OCI-LY7 (cell line): Measurements from ENCODE around the gene IFNGR1. TPM values are rescaled to one million over a fixed set of nuclear protein-coding genes. Genes with fewer than 3 reads are reported as not detected.

ENCODE experiments used
- BruUV-seq: library from RNA; stranded (reverse); fragments of 400-500 nt; replicated peaks from 2 replicates; lab custom pipeline; 2021; lab: Mats Ljungman, UMichigan
- CTCF ChIA-PET: fragments of 300-600 bp; sonication (Branson Sonifier 250); formaldehyde crosslinking; loops from one replicate; lab custom pipeline; 2022; ENCODE audit warnings: antibody characterized with exemption; ENCODE audit not compliant: unreplicated experiment; lab: Charles Lee
- POLR2A ChIA-PET: fragments of 300-600 bp; sonication (Branson Sonifier 250); formaldehyde crosslinking; loops from one replicate; lab custom pipeline; 2022; ENCODE audit warnings: antibody characterized with exemption; lab: Charles Lee
- DNase-seq: peaks from one replicate; pipeline ENCODE4 v3.0.0-alpha.2; 2015; ENCODE audit warnings: low spot score
- H2AFZ ChIP-seq: fragments of 200-600 bp; sonication (generic), shearing (Covaris generic); 2 replicates; pipeline ENCODE4 v1.6.1; 2014; ENCODE audit warnings: mild to moderate bottlenecking, antibody characterized with exemption, low read length, moderate library complexity
- H3K27ac ChIP-seq: fragments of 200-600 bp; sonication (generic); 2 replicates; pipeline ENCODE4 v1.5.1; 2014; ENCODE audit warnings: mixed run types, low read depth, mild to moderate bottlenecking, moderate library complexity, low read length, inconsistent platforms; ENCODE audit not compliant: poor library complexity, severe bottlenecking
- H3K36me3 ChIP-seq: fragments of 200-600 bp; sonication (generic); 2 replicates; pipeline ENCODE4 v1.6.1; 2014; ENCODE audit warnings: mild to moderate bottlenecking, antibody characterized with exemption, low read length, moderate library complexity, mixed read lengths; ENCODE audit not compliant: insufficient read depth
- H3K4me1 ChIP-seq: fragments of 200-600 bp; sonication (generic); 2 replicates; pipeline ENCODE4 v1.5.1; 2014; ENCODE audit warnings: mild to moderate bottlenecking, low read length; ENCODE audit not compliant: insufficient read depth, poor library complexity, severe bottlenecking
- H3K4me2 ChIP-seq: fragments of 200-600 bp; sonication (generic); 2 replicates; pipeline ENCODE4 v1.6.1; 2014; ENCODE audit warnings: mild to moderate bottlenecking, low read length
- H3K4me3 ChIP-seq: fragments of 200-600 bp; sonication (generic); 2 replicates; pipeline ENCODE4 v1.5.1; 2014; ENCODE audit warnings: mild to moderate bottlenecking, low read depth, low read length; ENCODE audit not compliant: poor library complexity, severe bottlenecking
- H3K79me2 ChIP-seq: fragments of 200-600 bp; sonication (generic); 2 replicates; pipeline ENCODE4 v1.6.1; 2016; ENCODE audit warnings: low read depth, mild to moderate bottlenecking, low read length, moderate library complexity, mixed read lengths; ENCODE audit not compliant: insufficient read depth
- H3K9me2 ChIP-seq: fragments of 200-600 bp; sonication (generic); 2 replicates; pipeline ENCODE4 v1.6.1; 2016; ENCODE audit warnings: mild to moderate bottlenecking, low read length, mixed read lengths; ENCODE audit not compliant: insufficient read depth
- H3K9me3 ChIP-seq: fragments of 200-600 bp; sonication (generic); 2 replicates; pipeline ENCODE4 v1.6.1; 2014; ENCODE audit warnings: mild to moderate bottlenecking, mixed run types, low read length, mixed read lengths
- H4K20me1 ChIP-seq: fragments of 200-600 bp; sonication (generic); 2 replicates; pipeline ENCODE4 v1.6.1; 2014; ENCODE audit warnings: mild to moderate bottlenecking, antibody characterized with exemption, low read length, moderate library complexity, mixed read lengths; ENCODE audit not compliant: insufficient read depth
- CTCF ChIP-seq: fragments of 200-600 bp; sonication (generic); conservative IDR thresholded peaks from 2 replicates; pipeline ENCODE4 v1.5.1; 2014; ENCODE audit warnings: mild to moderate bottlenecking, antibody characterized with exemption, low read length, moderate library complexity, mixed read lengths
- EZH2phosphoT487 ChIP-seq: fragments of 200-600 bp; sonication (generic); IDR thresholded peaks from 2 replicates; pipeline ENCODE4 v1.6.1; 2018; ENCODE audit warnings: low read depth, borderline replicate concordance, mild to moderate bottlenecking, mixed run types, antibody characterized with exemption, low read length, moderate library complexity, mixed read lengths
- intact Hi-C: fragments of 100-400 bp; cut with micrococcal nuclease; formaldehyde crosslinking; loops from one replicate; pipeline ENCODE4 v1.10.0; 2022; ENCODE audit not compliant: unreplicated experiment
- total RNA-seq, 2 experiments: library from RNA; depleted of rRNA in 1 of 2; stranded (reverse); fragments of >200 nt in 1 of 2; shearing (Covaris generic) in 1 of 2; gene quantifications; 2 replicates each; pipeline ENCODE4 v1.2.3, GENCODE V29; 2014 to 2022

Gene IFNGR1
- total RNA-seq, 2 experiments from 2014 or later: 23.2 to 23.6 TPM

DNA sequence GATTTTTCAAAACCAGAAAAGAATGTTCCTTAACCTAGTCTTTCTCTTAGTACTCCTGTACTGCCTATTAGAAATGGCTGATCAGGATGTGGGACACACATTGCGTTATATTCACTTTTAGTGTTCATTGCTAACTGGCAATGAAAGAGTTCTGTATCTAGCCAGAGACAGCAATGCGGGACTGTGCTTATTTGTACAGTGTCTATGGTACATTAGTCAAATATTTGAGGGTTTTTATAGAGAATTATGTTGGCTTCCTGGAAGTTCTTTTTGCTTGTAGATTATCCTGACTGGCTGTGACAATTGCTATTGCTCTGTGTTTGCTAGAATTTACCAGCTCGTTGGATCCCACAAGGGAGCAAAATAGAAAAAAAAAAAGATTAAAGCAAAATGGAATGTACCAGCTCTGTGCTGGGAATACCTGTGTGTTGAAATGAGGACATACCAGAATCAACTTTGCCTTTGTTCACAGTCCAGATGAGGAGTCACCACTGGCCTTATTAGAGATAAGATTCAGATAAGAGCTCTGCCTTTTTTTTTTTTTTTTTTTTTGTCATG, 22.4 kb upstream of the IFNGR1 start:
- Histone ChIP-seq H3K4me2 (no peak overlapping the region), H2AFZ (no peak overlapping the region)
- CTCF ChIA-PET: no interaction called here

DNA sequence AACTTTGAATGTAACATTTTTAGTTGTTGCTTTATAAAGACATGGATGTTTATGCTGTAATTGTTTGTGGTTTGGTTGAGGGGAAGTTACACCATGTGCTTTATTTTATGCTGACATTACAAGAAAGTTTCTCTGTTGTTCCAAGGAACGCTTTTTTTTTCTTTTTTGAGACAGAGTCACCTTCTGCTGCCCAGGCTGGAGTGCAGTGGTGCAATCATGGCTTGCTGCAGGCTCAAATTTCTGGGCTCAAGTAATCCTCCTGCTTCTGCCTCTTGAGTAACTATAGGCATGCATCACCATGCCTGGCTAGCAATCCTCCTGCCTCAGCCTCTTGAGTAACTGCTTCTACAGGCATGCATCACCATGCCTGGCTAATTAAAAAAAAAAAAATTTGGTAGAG, 21.0 kb upstream of the IFNGR1 start:
- Histone ChIP-seq H3K9me2 (no peaks in the 10 kb centered on the region), H3K9me3 (peaks cover 12% of the 10 kb centered on the region; the same call in 1 of the 2 replicates), H2AFZ (no peak overlapping the region), H3K4me3 (no peak overlapping the region), H4K20me1 (no peaks in the 10 kb centered on the region), H3K79me2 (no peaks in the 10 kb centered on the region), H3K27ac (no peak overlapping the region), H3K4me1 (peaks cover 9% of the 10 kb centered on the region), H3K4me2 (no peak overlapping the region), H3K36me3 (no peaks in the 10 kb centered on the region; the same call in 1 of the 2 replicates)
- no TSS peak for BruUV-seq
- TF ChIP-seq CTCF (no peak), EZH2phosphoT487 (no peak)
- intact Hi-C loops: no loop called here
- CTCF ChIA-PET: no interaction called here
- POLR2A ChIA-PET: interaction anchor here (0.7 to 1.7 kb wide), 4 partner anchors 9 to 137 kb away, joined by 3 to 6 read pairs (median 4); no protein-coding TSS in a partner anchor
- DNase-seq: no peak

More for the DNA sequence above, 22.4 kb upstream of the IFNGR1 start:
- no TSS peak for BruUV-seq
- H3K36me3 ChIP-seq: no peaks in the 10 kb centered on the region
- TF ChIP-seq EZH2phosphoT487 (no peak), CTCF (no peak)
- H3K4me3 ChIP-seq: no peak overlapping the region
- intact Hi-C loops: no loop called here
- H3K4me1 ChIP-seq: peaks cover 4% of the 10 kb centered on the region
- H3K79me2 ChIP-seq: no peaks in the 10 kb centered on the region
- no peak for DNase-seq
- peaks cover 12% of the 10 kb centered on the region; the same call in 1 of the 2 replicates for H3K9me3 ChIP-seq
- H3K9me2 ChIP-seq: no peaks in the 10 kb centered on the region
- H3K27ac ChIP-seq: no peak overlapping the region
- POLR2A ChIA-PET: interaction anchor here (0.6 to 1.2 kb wide), 7 partner anchors 18 to 385 kb away, joined by 3 to 6 read pairs (median 4); no protein-coding TSS in a partner anchor
- no peaks in the 10 kb centered on the region for H4K20me1 ChIP-seq
